Neural cell (in vitro differentiated cells): ENCODE results near the gene ZNF366. TPM values are rescaled to one million over a fixed set of nuclear protein-coding genes. Genes with fewer than 3 reads are reported as not detected.

Source experiments
- H2AFZ ChIP-seq: fragments of 200-600, 300-800 bp; sonication (generic), shearing (Covaris generic); 2 replicates; pipeline ENCODE4 v1.6.0; 2014; ENCODE audit warnings: low read depth, mild to moderate bottlenecking, antibody characterized with exemption, low read length, moderate library complexity
- H3F3A ChIP-seq: fragments of 200-600 bp; shearing (Covaris generic); 2 replicates; pipeline ENCODE4 v1.6.1; 2016; ENCODE audit warnings: mild to moderate bottlenecking, moderate library complexity, mixed read lengths, antibody characterized with exemption, low read length; ENCODE audit not compliant: insufficient read depth, poor library complexity, severe bottlenecking
- H3K27ac ChIP-seq: fragments of 200-600, 300-800 bp; sonication (generic), shearing (Covaris generic); 2 replicates; pipeline ENCODE4 v1.5.1; 2014; ENCODE audit warnings: mild to moderate bottlenecking, low read length, moderate library complexity
- H3K27me3 ChIP-seq: fragments of 300-800, 200-600 bp; sonication (generic), shearing (Covaris generic); 2 replicates; pipeline ENCODE4 v1.6.0; 2014; ENCODE audit warnings: mild to moderate bottlenecking, low read depth, low read length, moderate library complexity; ENCODE audit not compliant: insufficient read depth
- H3K36me3 ChIP-seq: fragments of 300-800, 200-600 bp; sonication (generic), shearing (Covaris generic); 2 replicates; pipeline ENCODE4 v1.5.1; 2014; ENCODE audit warnings: mild to moderate bottlenecking, antibody characterized with exemption, low read length, moderate library complexity; ENCODE audit not compliant: insufficient read depth
- H3K4me2 ChIP-seq: fragments of 300-800, 200-600 bp; sonication (generic), shearing (Covaris generic); 2 replicates; pipeline ENCODE4 v1.6.0; 2014; ENCODE audit warnings: mild to moderate bottlenecking, low read length
- H3K4me3 ChIP-seq: fragments of 300-800, 200-600 bp; sonication (generic), shearing (Covaris generic); 2 replicates; pipeline ENCODE4 v1.5.1; 2014; ENCODE audit warnings: mild to moderate bottlenecking, low read length, moderate library complexity
- H3K79me2 ChIP-seq: fragments of 200-600 bp; shearing (Covaris generic); replicated peaks from 2 replicates; pipeline ENCODE4 v1.6.0; 2014; ENCODE audit warnings: mild to moderate bottlenecking, low read length, moderate library complexity; ENCODE audit not compliant: insufficient read depth
- H3K9ac ChIP-seq: fragments of 300-800, 200-600 bp; sonication (generic), shearing (Covaris generic); 2 replicates; pipeline ENCODE4 v1.6.1; 2016; ENCODE audit warnings: mild to moderate bottlenecking, low read length, mixed read lengths
- H3K9me2 ChIP-seq: fragments of 200-600 bp; shearing (Covaris generic); 2 replicates; pipeline ENCODE4 v1.6.1; 2016; ENCODE audit warnings: mild to moderate bottlenecking, low read length, mixed read lengths; ENCODE audit not compliant: insufficient read depth
- H3K9me3 ChIP-seq: fragments of 200-600, 300-800 bp; sonication (generic), shearing (Covaris generic); 2 replicates; pipeline ENCODE4 v1.6.1; 2016; ENCODE audit warnings: mild to moderate bottlenecking, mixed run types, low read length, moderate library complexity, mixed read lengths
- H4K20me1 ChIP-seq: fragments of 200-600 bp; shearing (Covaris generic); 2 replicates; pipeline ENCODE4 v1.6.1; 2016; ENCODE audit warnings: mild to moderate bottlenecking, mixed run types; ENCODE audit not compliant: insufficient read depth
- EP300 ChIP-seq: fragments of 450-650 bp; conservative IDR thresholded peaks from 2 replicates; pipeline ENCODE4 v1.6.1; 2014; ENCODE audit warnings: antibody characterized with exemption, mild to moderate bottlenecking, moderate library complexity; ENCODE audit not compliant: poor library complexity, severe bottlenecking
- EZH2 ChIP-seq: fragments of 200-600, 300-800 bp; shearing (Covaris generic), sonication (generic); IDR thresholded peaks from 2 replicates; pipeline ENCODE4 v1.6.1; 2014; ENCODE audit warnings: antibody characterized with exemption, low read length, borderline replicate concordance, mild to moderate bottlenecking; ENCODE audit not compliant: insufficient read depth, poor library complexity, severe bottlenecking
- MXI1 ChIP-seq: fragments of 450-650 bp; conservative IDR thresholded peaks from 2 replicates; pipeline ENCODE4 v1.6.1; 2014; ENCODE audit warnings: antibody characterized with exemption, mild to moderate bottlenecking; ENCODE audit not compliant: poor library complexity, severe bottlenecking
- POLR2AphosphoS5 ChIP-seq: IDR thresholded peaks from 2 replicates; pipeline ENCODE4 v1.6.1; 2012
- RAD21 ChIP-seq: fragments of 450-650 bp; conservative IDR thresholded peaks from 2 replicates; pipeline ENCODE4 v1.6.1; 2014; ENCODE audit warnings: antibody characterized with exemption, mild to moderate bottlenecking, moderate library complexity
- SMC3 ChIP-seq: fragments of 450-650 bp; conservative IDR thresholded peaks from 2 replicates; pipeline ENCODE4 v1.6.1; 2014; ENCODE audit warnings: antibody characterized with exemption, mild to moderate bottlenecking, moderate library complexity; ENCODE audit not compliant: poor library complexity
- TAF1 ChIP-seq: IDR thresholded peaks from 2 replicates; pipeline ENCODE4 v1.6.1; 2012; ENCODE audit warnings: low read depth
- polyA plus RNA-seq: library from polyadenylated mRNA; depleted of rRNA; stranded (reverse); fragments of >200 nt; gene quantifications from 2 replicates; pipeline ENCODE4 v1.2.3, GENCODE V29; 2014
- TF ChIP-seq, protein P1 (sequence below): fragments of 450-650 bp; IDR thresholded peaks from 2 replicates; pipeline ENCODE4 v1.5.1; 2014; ENCODE audit warnings: antibody characterized with exemption, mild to moderate bottlenecking, moderate library complexity; ENCODE audit not compliant: poor library complexity, severe bottlenecking
- TF ChIP-seq, protein P2 (sequence below): IDR thresholded peaks from 2 replicates; pipeline ENCODE4 v1.6.1; 2012; ENCODE audit warnings: borderline replicate concordance

Gene ZNF366
- polyA plus RNA-seq, 1 donor from 2014 or later: not detected

DNA sequence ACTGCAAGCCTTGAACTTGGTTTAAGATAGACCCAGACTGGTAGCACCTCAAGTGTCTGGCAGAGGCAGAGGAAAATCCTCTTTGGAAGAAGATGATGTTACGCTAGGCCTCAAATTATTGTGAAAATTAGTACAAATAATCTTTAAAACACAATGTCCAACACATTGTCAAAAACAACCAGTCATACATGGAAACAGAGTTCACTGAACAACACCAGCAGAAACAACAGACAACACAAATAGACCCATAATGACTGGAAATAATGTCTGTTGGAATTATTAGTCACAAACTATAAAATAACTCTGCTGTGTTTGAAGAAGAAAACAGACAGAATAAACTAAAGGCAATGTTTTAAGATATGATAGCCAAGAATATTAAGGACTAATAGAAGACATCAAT is 15.4 kb upstream of the ZNF366 start:
- Histone ChIP-seq H2AFZ (no peak overlapping the region), H3K9ac (no peak overlapping the region), H3K79me2 (no peaks in the 10 kb centered on the region), H3K36me3 (no peaks in the 10 kb centered on the region), H3K9me3 (no peaks in the 10 kb centered on the region), H3K27ac (no peak overlapping the region), H4K20me1 (no peaks in the 10 kb centered on the region), H3F3A (no peaks in the 10 kb centered on the region), H3K4me2 (no peak overlapping the region), H3K4me3 (no peak overlapping the region), H3K27me3 (no peaks in the 10 kb centered on the region), H3K9me2 (no peaks in the 10 kb centered on the region)
- no peak for TF ChIP-seq POLR2AphosphoS5
- no peak for TF ChIP-seq EP300
- TF ChIP-seq TAF1: no peak
- no peak for TF ChIP-seq EZH2
- TF ChIP-seq, protein P1, sequence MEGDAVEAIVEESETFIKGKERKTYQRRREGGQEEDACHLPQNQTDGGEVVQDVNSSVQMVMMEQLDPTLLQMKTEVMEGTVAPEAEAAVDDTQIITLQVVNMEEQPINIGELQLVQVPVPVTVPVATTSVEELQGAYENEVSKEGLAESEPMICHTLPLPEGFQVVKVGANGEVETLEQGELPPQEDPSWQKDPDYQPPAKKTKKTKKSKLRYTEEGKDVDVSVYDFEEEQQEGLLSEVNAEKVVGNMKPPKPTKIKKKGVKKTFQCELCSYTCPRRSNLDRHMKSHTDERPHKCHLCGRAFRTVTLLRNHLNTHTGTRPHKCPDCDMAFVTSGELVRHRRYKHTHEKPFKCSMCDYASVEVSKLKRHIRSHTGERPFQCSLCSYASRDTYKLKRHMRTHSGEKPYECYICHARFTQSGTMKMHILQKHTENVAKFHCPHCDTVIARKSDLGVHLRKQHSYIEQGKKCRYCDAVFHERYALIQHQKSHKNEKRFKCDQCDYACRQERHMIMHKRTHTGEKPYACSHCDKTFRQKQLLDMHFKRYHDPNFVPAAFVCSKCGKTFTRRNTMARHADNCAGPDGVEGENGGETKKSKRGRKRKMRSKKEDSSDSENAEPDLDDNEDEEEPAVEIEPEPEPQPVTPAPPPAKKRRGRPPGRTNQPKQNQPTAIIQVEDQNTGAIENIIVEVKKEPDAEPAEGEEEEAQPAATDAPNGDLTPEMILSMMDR: no peak
- no peak for TF ChIP-seq SMC3

DNA sequence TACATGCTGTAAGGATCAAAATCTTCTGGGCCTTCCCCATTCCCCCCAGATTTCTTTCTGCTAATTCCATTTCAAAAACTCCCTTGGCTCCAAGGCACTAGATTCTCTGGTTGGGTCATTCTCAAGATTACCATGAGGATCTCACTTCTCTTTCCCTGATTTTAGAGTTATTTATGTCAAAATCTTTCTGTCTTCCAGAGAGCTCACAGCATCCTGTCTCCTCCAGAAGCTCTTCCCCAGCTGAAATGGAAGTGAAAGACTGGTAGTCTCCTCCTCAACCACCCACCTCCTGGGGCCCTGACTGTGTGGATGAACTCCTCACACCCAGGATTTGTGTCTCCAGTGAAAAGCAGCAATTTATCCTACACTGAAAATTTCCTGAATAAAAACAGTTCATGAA is 11.9 kb upstream of the ZNF366 start:
- H2AFZ ChIP-seq: no peak overlapping the region
- H3K27ac ChIP-seq: no peak overlapping the region
- H3K9me3 ChIP-seq: no peaks in the 10 kb centered on the region
- H3K27me3 ChIP-seq: no peaks in the 10 kb centered on the region
- H3K9me2 ChIP-seq: no peaks in the 10 kb centered on the region
- no peaks in the 10 kb centered on the region for H3K79me2 ChIP-seq
- no peaks in the 10 kb centered on the region for H4K20me1 ChIP-seq
- H3K36me3 ChIP-seq: no peaks in the 10 kb centered on the region
- H3K4me2 ChIP-seq: no peak overlapping the region
- no peaks in the 10 kb centered on the region for H3F3A ChIP-seq
- no peak overlapping the region for H3K4me3 ChIP-seq
- no peak overlapping the region for H3K9ac ChIP-seq
- no peak for TF ChIP-seq EP300
- TF ChIP-seq, protein P2, sequence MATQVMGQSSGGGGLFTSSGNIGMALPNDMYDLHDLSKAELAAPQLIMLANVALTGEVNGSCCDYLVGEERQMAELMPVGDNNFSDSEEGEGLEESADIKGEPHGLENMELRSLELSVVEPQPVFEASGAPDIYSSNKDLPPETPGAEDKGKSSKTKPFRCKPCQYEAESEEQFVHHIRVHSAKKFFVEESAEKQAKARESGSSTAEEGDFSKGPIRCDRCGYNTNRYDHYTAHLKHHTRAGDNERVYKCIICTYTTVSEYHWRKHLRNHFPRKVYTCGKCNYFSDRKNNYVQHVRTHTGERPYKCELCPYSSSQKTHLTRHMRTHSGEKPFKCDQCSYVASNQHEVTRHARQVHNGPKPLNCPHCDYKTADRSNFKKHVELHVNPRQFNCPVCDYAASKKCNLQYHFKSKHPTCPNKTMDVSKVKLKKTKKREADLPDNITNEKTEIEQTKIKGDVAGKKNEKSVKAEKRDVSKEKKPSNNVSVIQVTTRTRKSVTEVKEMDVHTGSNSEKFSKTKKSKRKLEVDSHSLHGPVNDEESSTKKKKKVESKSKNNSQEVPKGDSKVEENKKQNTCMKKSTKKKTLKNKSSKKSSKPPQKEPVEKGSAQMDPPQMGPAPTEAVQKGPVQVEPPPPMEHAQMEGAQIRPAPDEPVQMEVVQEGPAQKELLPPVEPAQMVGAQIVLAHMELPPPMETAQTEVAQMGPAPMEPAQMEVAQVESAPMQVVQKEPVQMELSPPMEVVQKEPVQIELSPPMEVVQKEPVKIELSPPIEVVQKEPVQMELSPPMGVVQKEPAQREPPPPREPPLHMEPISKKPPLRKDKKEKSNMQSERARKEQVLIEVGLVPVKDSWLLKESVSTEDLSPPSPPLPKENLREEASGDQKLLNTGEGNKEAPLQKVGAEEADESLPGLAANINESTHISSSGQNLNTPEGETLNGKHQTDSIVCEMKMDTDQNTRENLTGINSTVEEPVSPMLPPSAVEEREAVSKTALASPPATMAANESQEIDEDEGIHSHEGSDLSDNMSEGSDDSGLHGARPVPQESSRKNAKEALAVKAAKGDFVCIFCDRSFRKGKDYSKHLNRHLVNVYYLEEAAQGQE: no peak
- no peak for TF ChIP-seq RAD21
- TF ChIP-seq TAF1: no peak
- TF ChIP-seq, protein P1: no peak
- no peak for TF ChIP-seq EZH2
- no peak for TF ChIP-seq MXI1
- TF ChIP-seq POLR2AphosphoS5: no peak
- TF ChIP-seq SMC3: no peak
